ENCODE results near the gene LKAAEAR1. TPM values are rescaled to one million over a fixed set of nuclear protein-coding genes. Genes with fewer than 3 reads are reported as not detected.

The LKAAEAR1 gene
- polyA plus RNA-seq, 2 of the 4 experiments (the other 2 are of a cell fraction) = 0.14 to 0.56 TPM

- TF ChIP-seq CEBPB (IDR thresholded peaks at IDR 0.05) (no peak), CTCF (IDR thresholded peaks at IDR 0.05) (peak; percentile 56), KDM1A (IDR thresholded peaks at IDR 0.05; ENCODE audit: low read depth) (no peak), ATOH8 (CRISPR knock-in tag; IDR thresholded peaks at IDR 0.05; ENCODE audit: low read depth) (no peak), EP300 (IDR thresholded peaks at IDR 0.05) (no peak), HOXA7 (CRISPR knock-in tag; IDR thresholded peaks at IDR 0.05) (no peak), ZFP36 (IDR thresholded peaks at IDR 0.05; ENCODE audit: borderline replicate concordance, partially characterized antibody) (no peak), ELK1 (IDR thresholded peaks at IDR 0.05; ENCODE audit: low read depth, low read length) (no peak), REST (IDR thresholded peaks at IDR 0.05) (no peak), RFX5 (IDR thresholded peaks at IDR 0.05) (no peak), NFE2L2 (conservative IDR thresholded peaks at IDR 0.05; ENCODE audit: low read length) (no peak), RCOR1 (IDR thresholded peaks at IDR 0.05; ENCODE audit: low read depth, low read length) (no peak), HDAC2 (IDR thresholded peaks at IDR 0.05) (peak; percentile 96), RARB (CRISPR knock-in tag; IDR thresholded peaks at IDR 0.05) (no peak), FOXS1 (CRISPR knock-in tag; IDR thresholded peaks at IDR 0.05) (no peak), JUN (IDR thresholded peaks at IDR 0.05) (peak in 1 of 2 experiments; percentile 69; a peak in 2 of 5 replicates), MAZ (IDR thresholded peaks at IDR 0.05; ENCODE audit: borderline replicate concordance, low read depth, low read length) (no peak), CBX8 (IDR thresholded peaks at IDR 0.05) (no peak), HMGXB4 (CRISPR knock-in tag; IDR thresholded peaks at IDR 0.05; ENCODE audit: borderline replicate concordance) (no peak), GATA3 (IDR thresholded peaks at IDR 0.05; ENCODE audit: borderline replicate concordance) (no peak), TFCP2L1 (CRISPR knock-in tag; IDR thresholded peaks at IDR 0.05) (no peak), PBX3 (IDR thresholded peaks at IDR 0.05) (no peak), SMC3 (IDR thresholded peaks at IDR 0.05) (peak; percentile 59), FOSL2 (IDR thresholded peaks at IDR 0.05) (no peak), FOSL2 (CRISPR knock-in tag; IDR thresholded peaks at IDR 0.05) (no peak), NR3C1 (IDR thresholded peaks at IDR 0.05) (no peak), JUNB (IDR thresholded peaks at IDR 0.05) (no peak), POLR2AphosphoS2 (conservative IDR thresholded peaks at IDR 0.05; ENCODE audit: low read length) (no peak), PHF8 (IDR thresholded peaks at IDR 0.05; ENCODE audit: borderline replicate concordance, low read depth) (peak; percentile 66; the same call in 1 of the 2 replicates), RNF2 (IDR thresholded peaks at IDR 0.05; ENCODE audit: borderline replicate concordance, low read depth) (peak; percentile 81; the same call in 1 of the 2 replicates), HEYL (CRISPR knock-in tag; IDR thresholded peaks at IDR 0.05) (no peak)
Observed at GRCh38 chr20:64038565-64039292, 45.5 kb downstream of the LKAAEAR1 start (continued).

All from A549 (cell line).